GM19025 (cell line): ENCODE results near the gene C19orf25.
A peak's percentile ranks its signal among the peaks of the same experiment; 100 is the strongest.
"Not testable (repeated sequence)": the region's sequence is repeated elsewhere in the genome, so short reads cannot be mapped to it uniquely, and the experiment has no call there.

ENCODE experiments used
- ATAC-seq: cut with Tn5 transposase; IDR thresholded peaks from one replicate; pipeline ENCODE4 v1.9.1; 2021; ENCODE audit warnings: mild to moderate bottlenecking, low read depth, moderate library complexity; ENCODE audit not compliant: unreplicated experiment

Gene C19orf25

DNA sequence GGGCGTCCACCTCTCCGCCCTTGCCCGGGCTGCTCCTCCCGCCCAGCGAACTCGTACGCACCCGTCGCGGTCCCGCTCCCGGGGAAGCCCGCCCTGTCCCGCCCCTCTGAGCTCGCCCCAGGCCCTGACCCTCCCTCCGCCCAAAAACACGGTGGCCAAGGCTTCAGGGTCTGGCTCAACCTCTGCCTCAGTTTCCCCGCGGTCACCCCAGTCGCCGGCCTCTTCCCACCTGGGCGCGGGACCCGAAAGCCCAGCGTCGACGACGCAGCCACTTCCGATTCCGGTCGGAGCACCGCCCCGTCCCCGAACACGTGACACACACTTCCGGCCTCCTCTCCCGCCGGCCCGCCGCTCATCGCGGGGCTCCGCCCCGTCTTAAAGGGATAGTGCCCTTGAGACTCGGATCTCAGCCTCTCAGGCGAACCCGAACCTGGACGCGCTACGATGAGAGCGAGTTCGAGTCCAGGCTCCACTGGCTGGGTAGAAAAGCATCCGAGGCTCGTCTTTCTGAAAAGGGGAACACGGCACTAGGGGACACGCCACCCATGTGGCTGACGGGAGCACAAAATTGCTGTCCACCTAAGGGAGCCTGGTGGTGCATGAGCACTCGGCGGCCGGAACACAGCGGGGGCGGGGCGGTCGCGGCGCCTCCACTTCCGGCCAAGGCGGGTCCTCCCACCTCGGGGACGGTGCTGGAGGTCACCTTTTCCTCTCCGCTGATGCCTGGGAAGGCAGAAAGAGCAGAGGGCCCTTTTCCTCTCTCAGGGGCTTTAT, at the start of gene C19orf25:
Gene C19orf25, minus strand, starts transcription at position 282 of the 774 bp plus-strand sequence. CDS start 312 bp downstream, outside the sequence.
- ATAC-seq = peak; percentile 74

DNA sequence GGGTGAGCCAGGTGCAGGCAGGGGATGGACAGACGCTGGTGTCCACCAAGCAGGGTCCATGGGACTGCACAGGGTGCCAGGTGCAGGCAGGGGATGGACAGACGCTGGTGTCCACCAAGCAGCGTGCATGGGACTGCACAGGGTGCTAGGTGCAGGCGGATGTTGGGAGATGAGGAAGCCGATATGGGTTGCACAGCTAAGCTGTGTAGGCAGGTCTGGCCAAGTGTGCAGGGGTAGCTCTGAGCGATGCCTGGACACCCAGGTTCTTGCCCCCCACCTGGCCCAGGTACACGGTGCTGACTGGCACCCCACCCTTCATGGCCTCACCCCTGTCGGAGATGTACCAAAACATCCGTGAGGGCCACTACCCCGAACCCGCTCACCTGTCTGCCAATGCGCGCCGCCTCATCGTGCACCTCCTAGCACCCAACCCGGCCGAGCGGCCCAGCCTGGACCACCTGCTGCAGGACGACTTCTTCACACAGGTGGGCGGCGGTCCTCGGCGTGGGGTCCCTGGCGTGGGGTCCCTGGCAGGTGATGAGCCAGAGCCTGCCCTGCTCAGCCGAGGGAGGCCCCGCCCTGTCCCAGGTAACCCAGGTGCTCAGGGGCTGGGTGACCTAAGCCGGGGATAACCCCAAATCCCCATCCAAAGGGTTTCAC, 48.8 kb upstream of the C19orf25 start:
- no peak for ATAC-seq

DNA sequence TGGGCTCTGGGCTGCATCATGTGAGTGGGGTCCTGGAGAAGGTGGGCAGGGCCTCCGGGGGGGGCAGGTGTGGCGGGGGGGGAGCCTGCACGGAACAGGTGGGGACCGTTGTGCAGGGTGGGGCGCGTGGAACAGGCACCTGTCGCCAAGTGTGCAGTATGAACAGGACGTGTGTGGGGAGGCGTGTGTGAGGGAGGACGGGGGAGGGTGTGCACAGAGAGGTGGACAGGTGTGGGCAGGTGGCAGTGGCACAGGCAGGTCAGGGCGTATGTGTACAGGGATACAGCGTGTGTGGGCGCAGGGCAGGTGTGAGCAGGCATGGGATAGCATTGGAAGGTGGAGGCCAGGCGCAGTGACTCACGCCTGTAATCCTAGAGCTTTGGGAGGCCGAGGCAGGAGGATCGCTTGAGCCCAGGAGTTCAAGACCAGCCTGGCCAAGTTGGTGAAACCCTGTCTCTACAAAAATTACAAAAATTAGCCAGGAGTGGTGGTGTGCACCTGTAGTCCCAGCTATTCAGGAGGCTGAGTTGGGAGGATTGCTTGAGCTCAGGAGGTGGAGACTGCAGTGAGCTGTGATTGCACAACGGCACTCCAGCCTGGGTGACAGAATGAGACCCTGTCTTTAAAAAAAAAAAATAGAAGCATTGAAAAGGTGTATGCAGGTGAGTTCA, 48.1 kb upstream of the C19orf25 start:
- no peak for ATAC-seq

DNA sequence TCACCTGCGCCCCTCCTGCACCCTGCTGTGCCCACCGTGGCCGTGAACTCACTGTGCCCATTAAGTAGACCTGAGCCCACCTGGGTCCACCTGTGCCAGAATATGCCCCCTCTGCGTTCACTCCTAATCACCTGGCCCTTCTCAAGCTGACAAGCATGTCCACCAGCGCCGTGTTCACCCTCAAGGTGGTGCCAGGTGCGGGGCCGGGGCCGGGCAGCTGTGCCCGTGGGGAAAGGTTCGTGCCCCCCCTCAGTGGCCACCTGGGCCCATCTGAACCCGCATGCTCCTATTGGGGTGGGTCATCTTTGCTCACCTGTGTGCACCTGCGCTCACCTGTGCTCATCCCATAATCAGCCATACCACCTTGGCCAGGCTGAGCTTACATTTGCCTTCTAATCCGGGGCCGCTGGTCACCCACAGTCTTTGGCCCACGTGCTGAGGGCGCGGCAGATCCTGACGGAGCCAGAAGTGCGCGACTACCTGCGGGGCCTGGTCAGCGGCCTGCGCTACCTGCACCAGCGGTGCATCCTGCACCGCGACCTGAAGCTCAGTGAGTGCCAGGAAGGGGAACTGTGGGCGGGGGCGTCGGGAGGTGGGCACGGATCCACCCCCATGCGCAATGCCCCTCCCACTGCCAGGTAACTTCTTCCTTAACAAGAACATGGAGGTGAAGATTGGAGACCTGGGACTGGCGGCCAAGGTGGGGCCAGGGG, 47.2 kb upstream of the C19orf25 start:
- ATAC-seq = no peak

DNA sequence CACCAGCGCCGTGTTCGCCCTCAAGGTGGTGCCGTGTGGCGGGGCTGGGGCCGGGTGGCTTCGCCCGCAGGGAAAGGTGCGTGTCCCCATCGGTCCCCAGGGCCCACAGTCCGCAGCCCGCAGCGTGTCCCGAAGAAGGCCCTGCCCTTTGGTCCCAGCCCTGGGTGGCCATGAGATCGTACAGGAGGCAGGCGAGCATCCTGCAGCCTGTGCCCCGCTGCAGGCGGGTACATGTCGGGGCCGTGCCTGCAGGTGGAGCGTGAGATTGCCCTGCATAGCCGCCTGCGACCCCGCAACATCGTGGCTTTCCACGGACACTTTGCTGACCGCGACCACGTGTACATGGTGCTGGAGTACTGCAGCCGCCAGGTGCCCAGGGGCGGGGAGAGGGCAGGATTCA, 46.3 kb upstream of the C19orf25 start:
- ATAC-seq = no peak

- no peak for ATAC-seq
Measured at GRCh38 chr19:1524972-1525325, 45.9 kb upstream of the C19orf25 start.

- ATAC-seq = no peak
Measured at GRCh38 chr19:1524287-1524971, 45.4 kb upstream of the C19orf25 start.

DNA sequence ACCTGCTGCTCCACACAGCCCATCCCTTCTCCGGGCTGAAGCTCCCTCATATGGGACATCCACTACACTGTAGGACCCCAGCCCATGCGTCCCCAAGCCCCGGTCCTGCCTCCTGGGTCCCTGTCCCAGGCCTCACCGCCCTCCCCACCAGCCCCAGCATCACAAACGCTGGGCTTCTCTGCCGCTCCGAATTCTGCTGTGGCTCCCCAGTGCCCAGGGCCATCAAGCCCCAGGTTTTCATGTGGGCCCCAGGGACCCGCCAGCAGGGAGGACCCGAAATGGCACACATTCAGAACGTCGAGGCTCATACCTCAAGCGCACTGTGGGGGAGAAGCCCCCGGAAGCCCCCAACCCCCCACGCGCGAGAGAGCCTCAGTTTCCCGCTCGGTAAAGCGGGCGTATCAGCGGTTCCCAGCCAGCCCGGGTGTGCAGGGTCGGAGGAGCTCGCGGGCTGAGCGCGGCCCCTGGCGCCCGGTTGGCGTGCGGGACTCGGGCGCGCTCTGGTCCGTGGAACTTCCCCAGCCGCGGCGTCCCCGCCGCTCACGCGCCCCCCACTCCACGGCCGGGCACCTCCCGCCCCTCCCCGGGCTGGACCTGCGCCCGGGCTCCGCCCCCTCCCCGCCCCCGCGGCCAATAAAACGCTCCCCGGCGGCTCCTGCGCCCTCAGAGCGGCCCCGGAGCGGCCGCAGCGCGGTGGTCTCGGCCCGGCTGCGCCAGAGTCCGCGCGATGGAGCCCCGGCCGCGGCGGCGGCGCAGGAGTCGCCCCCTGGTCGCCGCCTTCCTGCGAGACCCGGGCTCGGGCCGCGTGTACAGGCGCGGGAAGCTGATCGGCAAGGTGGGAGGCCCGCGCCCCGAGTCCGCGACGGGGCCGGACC, 44.6 kb upstream of the C19orf25 start, which contains the start of gene PLK5:
Gene PLK5, plus strand, starts transcription at position 666 of the 875 bp plus-strand sequence. CDS start 2,920 bp downstream, outside the sequence.
- no peak for ATAC-seq

DNA sequence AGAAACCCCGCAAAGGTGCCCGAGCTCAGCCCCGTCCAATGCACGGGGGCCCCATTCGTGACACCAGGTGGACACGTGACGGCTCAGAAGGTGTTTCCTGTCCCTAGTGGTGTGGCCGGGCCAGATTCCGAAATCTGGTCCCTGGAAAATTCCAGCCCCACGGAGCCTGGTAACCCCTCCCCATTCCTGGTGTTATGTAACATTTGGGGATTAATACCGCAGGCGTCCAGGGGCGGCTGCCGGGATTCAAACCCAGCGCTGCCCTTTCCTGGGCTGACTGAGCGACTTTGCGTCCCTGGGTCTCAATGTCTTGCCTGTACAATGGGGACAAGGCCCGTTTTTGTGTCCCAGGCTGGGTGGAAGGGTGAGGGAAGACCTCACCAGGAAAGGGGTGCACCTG, 43.8 kb upstream of the C19orf25 start:
- ATAC-seq = no peak

GRCh38 chr19:1522061-1522460, 43.0 kb upstream of the C19orf25 start:
- ATAC-seq = no peak

- no peak for ATAC-seq
Measured at GRCh38 chr19:1521636-1522035, 42.6 kb upstream of the C19orf25 start.

DNA sequence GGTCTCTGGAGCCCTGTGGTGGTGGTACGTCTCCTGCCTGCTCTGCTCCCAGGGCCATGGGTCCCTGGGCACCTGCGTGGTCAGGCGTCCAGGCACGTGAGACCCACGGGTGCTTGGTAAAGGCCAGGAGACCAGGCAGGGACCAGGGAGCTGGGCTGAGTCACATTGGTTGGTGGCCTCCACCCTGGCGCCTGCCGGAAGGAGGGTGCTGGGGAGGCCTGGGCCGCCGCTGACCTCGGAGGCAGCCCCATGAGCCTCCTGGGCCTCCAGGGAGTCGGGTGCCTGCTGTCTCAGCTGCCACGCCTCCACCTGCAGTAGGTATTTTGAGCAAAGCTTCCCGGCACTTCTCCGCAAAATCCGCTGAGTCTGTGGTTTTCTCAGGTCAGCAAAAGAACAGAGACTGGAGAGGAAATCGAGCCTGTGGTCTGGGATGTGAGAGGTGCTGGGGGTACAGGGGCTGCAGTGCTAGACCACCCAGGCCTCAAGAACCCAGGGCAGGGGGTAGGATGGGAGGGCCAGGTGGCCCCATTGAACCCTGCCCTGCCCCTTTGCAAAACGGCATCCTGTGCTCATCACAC, 41.3 kb upstream of the C19orf25 start:
- ATAC-seq = no peak

DNA sequence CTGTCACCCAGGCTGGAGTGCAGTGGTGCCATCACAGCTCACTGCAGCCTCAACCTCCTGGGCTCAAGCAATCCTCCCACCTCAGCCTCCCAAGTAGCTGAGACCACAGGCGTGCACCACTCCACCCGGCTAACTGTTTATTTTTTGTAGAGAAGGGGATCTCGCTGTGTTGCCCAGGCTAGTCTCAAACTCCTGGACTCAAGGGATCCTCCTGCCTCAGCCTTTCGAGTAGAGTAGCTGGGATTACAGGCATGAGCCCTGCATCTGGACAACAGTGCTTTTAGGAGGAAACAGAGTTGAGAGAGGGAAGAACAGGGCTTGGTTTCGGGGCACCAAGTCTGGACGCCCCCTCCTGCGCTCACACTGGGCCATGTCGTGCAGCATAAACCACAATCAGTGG, 40.8 kb upstream of the C19orf25 start:
- not testable (repeated sequence) for ATAC-seq

GRCh38 chr19:1518471-1518870, 39.5 kb upstream of the C19orf25 start:
- ATAC-seq = no peak

DNA sequence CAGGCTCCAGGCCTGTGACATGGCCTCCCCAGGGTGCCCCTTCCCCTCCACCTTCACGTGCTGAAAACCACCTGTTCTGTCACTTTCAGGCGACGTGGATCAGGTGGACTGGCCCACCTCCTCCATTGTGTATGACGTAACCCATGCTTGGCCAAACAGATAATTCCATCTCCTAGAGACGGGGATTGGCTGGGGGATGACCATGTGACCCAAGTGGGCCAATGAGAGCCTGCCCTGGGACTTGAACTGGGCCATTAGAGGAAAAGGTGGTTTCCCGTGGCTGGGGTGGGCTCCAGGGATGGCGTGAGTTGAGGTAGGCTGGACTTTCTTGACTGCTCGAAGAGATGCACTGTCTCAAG, 37.4 kb upstream of the C19orf25 start:
- no peak for ATAC-seq

- ATAC-seq = no peak
Measured at GRCh38 chr19:1514986-1515721, 36.1 kb upstream of the C19orf25 start.

GRCh38 chr19:1514295-1514661, 35.3 kb upstream of the C19orf25 start:
- no peak for ATAC-seq

DNA sequence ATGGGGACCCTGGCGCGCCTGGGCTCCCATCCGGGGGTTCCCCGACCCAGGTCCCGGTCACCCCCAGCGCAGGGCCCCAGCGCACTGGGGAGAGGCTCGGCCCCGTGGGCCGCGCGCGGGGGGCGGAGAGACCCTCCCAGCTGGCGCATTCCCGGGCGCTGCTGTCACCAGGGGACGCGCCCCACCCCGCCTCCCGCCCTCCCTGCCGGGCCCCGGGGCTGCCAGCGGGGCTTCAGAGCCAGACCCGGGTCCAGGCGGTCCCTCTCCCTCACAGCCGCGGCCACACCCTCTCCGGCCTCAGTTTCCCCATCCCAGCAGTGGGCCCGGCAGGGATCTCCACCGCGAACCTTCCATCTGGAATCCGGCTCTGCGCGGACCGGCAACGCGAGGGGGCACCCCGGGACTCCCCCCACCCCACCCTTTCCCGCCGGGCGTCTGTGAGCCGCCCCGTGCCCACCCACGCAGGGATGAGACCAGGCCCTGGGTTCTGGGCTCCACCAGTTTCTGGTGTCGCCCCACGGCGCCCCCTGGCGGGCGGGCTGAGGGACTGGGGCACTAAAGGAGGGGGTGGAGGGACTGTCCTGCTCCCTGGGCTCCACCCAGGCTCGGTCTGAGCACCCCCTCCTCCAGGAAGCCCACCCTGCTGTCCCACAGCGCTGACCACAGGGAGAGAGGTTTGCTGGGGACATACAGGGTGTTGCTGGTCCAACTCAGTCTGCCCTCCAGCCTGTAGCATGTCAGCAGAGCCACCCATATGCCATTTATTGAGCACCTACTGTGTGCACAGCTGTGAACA, 34.7 kb upstream of the C19orf25 start:
- ATAC-seq = no peak
